CD4-positive, alpha-beta T cell treated with Interleukin-10 for 1 hour (primary cell): ENCODE measurements around the gene SCT.
A peak's percentile ranks its signal among the peaks of the same experiment; 100 is the strongest.
"Not testable (repeated sequence)": the region's sequence is repeated elsewhere in the genome, so short reads cannot be mapped to it uniquely, and the experiment has no call there.

ENCODE experiments used
- DNase-seq: peaks from one replicate; pipeline ENCODE4 v3.0.0-alpha.2; 2020

SCT gene, protein sequence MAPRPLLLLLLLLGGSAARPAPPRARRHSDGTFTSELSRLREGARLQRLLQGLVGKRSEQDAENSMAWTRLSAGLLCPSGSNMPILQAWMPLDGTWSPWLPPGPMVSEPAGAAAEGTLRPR

DNA sequence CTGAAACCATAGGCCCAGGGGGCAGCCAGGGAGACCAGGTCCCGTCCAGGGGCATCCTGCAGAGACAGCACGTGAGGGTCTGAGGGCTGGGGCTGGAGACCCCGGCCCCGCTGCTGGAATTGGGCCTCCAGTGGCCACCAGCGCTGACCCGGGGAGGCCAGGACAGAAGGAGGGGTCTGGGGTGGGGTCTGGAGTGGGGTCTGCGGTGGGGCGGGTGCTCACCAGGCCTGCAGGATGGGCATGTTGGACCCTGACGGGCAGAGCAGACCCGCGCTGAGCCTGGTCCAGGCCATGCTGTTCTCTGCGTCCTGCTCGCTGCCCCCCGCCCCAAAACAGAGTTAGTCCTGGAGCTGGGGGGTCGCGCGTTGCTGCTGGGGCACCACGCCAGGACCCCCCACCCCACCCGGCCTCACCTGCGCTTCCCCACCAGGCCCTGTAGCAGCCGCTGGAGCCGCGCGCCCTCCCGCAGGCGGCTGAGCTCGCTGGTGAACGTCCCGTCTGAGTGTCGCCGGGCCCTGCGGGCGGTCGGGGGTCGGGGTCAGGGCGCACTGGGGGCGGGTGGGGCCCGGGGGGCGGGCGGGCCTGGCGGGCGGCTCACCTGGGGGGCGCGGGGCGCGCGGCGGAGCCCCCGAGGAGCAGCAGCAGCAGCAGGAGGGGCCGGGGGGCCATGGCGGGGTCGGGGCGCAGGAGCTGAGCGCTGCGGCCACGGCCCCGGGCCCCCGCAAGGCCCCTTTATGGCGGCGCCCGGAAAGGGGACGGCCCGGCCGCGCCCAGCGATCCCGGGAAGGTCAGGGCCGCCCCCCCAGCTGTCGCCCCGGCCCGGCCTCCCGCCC lies at the start of gene SCT:
Gene SCT (minus strand): TSS at position 707 of the 833 bp plus-strand sequence. CDS start 38 bp downstream, at position 669.
- DNase-seq: no peak

DNA sequence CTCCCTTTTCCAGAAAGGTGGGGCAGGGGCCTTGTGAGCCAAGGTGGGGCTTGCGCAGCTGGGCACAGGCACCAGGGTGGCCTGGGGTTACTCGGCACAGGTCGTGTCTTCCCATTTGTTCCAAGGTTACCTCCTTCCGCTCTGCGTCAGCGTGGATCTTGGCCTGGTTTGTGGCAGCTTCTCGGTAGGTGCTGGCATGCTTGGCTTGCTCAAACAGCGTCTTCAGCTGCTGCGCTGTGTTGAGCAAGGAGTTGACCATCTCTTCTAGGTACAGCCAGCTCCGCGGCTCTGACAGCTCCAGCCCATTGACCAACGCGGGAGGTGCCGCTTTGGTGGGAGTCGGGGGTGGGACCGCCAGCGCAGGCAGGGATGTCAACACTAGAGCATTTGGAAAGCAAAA lies 47.4 kb upstream of the SCT start:
- DNase-seq: no peak

DNA sequence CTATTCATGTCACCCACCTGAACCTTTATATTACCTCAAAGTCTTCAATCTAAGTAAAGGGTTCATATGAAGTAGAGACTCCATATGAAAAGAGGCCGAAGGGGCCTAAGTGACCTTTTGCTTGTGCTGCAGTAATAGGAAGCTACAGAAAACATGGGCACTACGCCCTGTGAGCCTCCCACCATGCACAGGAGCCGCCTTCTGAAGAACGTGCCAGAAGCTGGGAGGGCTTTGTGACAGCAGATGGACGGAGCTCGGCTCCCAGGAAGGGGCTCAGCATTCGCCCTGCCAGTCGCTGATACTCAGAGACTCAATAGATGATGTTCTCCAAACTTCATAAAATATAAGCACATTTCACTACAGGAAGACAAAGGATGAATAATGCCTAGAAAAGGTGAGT lies 46.9 kb upstream of the SCT start:
- DNase-seq: no peak

DNA sequence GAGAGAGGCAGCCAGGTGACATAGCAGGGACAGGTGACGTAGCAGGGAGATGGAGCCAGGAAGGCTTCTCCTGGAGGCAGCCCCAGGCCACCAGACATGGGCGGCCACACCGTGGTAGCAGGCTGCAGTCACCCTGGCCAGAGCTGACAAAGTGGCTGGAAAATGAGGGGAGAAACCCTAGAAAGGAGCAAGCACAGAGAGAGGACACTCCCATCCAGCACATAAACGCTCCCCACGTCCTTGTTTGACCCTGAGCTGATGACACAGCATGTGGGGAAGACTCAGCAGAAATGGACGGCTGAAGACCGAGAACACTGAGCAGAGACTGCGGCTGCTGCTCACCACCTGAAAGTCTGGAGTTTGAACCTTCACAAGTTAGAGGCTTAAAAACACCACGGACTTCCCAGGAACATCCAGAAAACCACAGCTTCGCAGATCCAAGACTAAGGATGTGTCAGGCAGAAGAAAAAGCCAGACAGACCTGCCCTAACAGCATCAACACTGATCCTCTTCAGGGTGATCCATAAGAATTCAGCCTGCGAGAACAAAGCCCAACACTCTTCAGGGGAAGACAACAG lies 38.8 kb upstream of the SCT start:
- DNase-seq: no peak

DNA sequence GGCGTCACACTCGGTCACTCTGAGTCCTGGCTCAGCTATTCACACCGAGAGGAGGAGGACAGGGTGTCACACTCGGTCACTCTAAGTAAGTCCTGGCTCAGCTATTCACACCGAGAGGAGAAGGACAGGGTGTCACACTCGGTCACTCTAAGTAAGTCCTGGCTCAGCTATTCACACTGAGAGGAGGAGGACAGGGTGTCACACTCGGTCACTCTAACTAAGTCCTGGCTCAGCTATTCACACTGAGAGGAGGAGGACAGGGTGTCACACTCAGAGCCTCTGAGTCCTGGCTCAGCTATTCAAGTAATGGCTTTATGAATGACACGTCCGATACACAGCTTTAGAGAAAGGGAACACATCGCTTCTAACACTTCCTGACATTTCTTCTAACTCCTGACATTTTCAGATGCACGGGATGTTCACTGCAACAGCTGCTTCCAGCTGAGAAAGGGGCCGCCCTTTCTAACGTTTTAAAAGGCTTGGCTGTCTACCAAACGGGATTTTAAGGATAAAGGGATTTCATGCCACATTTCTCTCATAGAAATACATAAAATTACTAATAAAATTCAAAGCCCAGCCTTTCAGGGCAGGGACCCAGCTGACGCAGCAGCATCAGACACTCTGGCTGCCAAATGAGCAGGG lies 38.2 kb upstream of the SCT start:
- DNase-seq: no peak

DNA sequence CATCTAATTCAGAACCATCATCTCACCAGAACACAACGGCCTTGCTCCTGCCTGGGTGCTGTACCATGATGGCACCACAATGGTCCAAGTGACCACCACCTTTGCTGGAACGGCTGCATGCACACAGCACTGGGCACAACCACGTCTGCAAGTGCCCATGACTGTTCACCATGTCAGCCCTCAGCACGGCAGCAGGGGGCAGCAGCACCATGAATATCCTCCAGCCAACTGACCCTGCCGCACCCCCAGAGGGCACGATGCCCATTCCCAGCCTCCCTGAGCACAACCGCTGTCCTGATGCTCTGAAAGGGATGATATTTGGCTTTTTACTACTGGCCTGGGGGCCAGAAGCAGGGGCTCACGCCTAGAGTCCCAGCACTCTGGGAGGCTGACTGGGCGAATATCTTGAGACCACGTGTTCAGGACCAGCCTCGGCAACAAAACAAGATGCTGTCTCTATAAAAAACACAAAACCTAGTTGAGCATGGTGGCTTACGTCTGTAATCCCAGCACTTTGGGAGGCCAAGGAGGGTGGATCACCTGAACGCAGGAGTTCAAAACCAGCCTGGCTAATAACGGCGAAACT lies 35.8 kb upstream of the SCT start:
- DNase-seq: peak; percentile 42

DNA sequence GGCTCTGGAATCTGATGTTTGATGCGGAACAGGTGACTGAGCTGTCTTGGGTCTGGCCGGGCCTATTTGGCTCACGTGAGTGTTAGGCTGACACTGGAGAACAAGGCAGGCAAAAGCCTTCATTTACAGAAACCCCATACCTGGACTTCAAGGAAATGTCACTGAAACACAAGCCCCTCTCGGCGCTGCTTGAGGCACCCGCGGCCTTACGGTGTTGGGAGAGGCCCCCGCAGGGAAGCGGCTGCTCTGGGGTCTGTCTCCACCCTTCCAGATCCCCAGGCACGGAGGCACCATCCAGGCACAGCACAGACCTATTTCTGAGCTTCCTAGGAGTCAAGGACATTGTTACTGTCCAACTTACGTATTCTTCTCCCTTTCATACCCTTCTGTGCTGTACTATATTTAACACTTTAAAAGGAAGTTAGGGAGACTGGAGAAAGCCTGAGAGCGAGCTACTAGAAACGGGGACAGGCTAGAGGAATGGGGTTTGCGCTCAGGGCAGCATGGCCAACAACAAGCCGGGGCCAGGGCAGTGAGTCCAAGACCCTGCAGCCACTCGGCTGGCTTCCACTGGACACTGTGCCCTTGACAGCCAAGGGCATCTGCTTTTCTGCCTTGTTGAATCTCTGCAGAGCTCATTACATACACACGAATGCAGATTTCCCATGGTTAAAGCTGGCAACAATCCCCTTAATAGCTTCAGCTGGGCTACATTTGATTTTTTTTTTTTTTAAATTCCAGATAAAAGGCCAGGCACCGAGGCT lies 33.9 kb upstream of the SCT start:
- no peak for DNase-seq

DNA sequence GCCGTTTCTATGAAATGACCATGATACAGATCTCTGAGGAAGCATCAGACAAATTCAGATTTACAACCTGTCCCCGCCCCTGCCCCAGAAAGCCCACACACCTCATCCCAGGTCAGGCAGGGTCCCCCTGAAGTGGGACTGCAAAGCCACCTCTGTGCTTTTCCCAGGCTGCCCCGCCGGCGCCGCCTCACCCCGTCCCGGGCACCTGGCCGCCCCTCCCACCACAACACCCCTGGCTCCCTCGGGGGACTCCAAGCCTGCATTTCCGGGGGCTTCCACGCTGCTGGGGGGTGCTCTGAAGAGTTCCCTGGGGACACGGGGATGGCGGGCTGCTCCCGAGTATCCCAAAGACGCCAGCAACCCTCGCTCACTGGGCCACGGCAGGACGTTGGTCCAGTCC lies 33.3 kb upstream of the SCT start:
- no peak for DNase-seq

DNA sequence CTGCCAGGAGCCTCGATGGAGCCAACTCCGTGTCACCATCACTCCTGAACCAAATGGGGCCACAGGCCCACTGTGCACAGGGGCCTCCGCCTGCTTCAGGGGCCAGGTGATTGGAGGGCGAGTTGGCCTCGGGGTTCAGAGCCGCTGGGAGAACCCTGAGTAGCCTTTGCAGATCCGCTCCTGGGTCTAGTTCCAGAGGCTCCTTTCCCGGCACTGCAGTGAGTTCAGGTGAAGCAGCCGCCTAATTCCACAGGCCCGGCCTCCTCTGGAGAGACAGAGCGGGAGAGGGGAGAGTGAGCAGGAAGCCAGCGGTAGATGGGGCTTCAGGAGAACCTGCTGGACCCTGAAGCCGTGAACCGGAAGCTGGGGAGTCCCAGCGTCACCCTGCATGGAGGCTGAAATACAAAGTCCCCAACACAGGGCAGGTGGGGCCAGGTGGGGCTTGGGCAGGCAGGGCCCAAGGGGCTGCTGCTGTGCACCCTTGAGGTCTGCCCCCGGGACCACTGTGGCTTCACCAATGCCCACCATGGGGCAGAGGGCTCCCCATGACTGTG lies 32.6 kb upstream of the SCT start:
- DNase-seq: no peak

DNA sequence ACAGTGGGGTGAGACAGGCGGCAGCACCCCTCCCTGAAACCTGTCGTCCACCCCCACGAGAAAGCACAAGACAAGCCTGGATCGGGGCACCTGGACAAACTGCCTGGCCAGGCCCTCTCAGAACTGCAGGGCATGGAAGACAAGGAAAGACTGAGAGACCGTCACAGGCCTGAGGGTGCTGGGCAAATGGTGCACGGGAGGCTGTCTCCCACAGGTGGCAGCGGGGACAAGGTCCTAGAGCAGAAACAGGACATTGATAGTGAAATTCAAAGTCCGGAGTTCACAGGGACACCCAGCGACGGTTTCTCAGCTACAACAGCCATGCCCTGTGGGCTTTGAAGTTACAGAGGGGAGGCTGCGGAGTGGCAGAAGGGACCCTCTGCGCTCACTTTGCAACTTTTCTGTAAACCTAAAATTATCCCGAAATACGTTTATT lies 30.7 kb upstream of the SCT start:
- DNase-seq: no peak

DNA sequence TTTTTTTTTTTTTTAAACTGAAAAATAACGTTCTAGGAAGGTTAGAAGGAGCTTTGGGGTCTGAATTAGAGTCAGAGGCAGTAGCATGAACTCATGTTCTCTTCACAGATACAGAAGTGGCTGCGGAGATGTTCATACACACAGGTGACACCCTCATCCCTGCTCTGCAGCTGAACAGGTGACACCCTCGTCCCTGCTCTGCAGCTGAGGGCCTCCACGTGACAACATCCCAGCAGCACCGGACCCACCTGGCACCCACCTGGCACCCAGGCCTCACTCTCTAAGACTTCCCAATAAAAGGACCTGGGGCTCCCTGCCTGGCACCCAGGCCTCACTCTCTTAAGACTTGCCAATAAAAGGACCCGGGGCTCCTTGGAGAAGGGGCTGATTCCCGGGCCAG lies 29.9 kb upstream of the SCT start:
- DNase-seq: no peak

DNA sequence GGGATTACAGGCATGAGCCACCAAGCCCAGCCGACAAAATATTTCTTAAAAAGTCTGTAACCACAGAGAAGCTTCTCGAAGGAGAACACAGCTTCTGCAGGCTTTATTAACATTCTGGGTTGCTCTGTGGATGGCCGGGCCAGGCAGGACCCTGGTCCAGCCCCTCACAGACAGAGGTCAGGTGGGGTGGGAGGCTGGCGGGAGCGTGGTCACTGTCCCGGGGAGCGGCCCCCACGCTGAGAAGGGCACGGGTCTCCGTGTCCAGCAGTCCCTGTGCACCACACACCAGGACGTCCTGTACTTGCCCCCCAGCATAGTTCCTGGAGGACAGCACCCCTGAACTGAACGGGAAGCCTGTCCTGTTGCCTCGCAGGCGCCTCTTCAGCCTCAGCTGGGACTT lies 29.4 kb upstream of the SCT start:
- no peak for DNase-seq

DNA sequence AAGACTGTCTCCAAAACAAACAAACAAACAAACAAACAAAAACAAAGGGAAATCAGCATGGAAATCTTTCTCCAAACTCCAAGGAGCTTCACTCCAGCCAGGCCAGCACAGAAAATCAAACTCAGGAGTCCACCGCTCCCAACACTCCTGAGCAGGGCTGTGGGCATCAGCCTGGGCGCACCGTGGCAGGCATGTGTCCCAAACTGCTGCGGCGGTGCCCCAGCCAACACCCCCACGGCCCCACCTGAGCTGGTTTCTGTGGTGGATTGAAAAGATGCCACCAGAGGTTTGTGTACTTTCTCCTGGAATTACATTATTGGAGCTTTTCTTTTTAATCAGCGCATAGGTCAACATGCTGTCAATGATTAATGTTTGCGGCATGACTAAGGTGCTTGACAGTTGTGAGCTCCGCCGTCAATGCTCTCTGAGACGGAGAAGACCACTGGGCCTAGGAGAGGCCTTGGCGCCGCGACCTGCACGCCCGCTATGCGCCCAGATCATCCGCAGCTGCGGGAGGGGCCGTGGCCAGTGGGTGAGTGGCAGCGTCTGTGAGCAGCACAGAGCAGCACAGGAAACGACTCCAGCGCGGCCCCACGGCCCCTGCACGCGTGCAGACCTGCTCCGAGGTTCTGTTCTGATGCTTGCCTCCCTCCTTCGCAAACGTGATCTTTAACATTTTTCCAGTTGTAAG lies 28.2 kb upstream of the SCT start:
- no peak for DNase-seq

DNA sequence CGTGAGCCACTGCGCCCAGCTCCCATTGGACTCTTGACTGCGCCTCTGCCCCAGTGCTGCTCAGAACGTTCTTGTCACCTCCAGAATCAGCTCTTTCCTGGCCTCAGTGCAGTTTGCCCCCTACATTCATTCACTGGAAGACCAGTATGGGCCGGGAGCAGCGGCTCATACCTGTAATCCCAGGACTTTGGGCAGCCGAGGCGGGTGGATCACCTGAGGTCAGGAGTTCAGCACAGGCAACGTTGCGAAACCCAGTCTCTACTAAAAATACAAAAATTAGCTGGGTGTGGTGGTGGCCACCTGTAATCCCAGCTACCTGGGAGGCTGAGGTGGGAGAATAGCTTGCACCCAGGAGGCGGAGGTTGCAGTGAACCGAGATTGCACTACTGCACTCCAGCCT lies 27.5 kb upstream of the SCT start:
- not testable (repeated sequence) for DNase-seq

DNA sequence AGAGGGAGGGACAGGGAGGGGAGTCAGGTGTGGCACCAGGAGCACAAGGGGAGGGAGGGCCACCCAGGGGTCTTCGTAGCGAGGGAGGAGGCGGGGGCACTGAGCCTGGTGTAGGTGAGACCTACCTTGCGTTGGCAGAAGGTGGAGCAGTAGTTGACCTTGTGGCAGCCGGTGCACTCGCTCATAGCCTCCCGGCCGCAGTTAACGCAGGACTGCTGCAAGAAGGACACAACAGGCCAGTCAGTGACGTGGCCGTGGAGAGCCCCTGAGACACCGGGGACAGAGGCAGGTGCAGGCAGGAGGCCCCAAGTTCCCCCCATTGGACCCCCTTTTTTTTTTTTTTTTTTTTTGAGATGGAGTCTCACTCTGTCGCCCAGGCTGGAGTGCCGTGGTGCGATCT lies 26.9 kb upstream of the SCT start:
- no peak for DNase-seq

DNA sequence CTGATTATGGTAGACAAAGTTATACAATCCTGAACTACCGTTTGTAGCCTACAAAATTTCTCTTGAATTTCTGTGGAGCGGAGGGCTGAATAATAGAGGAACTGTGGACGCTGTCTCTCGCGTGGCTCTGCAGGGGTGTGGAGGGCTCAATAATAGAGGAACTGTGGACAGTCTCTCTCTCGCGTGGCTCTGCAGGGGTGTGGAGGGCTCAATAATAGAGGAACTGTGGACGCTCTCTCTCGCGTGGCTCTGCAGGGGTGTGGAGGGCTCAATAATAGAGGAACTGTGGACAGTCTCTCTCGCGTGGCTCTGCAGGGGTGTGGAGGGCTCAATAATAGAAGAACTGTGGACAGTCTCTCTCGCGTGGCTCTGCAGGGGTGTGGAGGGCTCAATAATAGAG lies 26.2 kb upstream of the SCT start:
- not testable (repeated sequence) for DNase-seq

DNA sequence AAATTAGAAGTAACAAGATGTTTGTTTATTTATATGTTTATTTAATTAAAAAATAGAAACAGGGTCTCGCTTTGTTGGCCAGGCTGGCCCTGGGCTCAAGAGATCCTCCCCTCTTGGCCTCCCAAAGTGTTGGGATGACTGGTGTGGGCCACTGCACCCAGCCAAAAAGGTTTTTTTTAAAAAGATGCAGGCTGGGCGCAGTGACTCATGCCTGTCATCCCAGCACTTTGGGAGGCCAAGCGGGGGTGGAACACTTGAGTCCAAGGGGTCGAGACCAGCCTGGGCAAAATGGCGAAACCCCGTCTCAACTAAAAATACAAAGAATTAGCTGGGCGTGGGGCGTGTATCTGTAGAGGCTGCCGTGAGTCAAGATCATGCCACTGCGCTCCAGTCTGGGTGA lies 23.5 kb upstream of the SCT start:
- DNase-seq: no peak

DNA sequence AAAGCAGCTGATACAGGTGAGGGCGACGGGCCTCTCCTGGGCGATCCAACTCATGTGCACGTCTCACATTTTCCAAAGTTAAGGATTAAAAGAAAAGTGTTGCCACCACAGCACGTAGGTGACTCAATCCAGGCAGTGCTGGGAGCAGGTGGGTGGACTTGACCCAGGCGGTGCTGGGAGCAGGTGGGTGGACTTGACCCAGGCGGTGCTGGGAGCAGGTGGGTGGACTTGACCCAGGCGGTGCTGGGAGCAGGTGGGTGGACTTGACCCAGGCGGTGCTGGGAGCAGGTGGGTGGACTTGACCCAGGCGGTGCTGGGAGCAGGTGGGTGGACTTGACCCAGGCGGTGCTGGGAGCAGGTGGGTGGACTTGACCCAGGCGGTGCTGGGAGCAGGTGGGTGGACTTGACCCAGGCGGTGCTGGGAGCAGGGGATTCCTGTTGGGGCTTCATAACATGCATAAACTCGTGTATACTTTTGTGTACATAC lies 20.7 kb upstream of the SCT start:
- DNase-seq: not testable (repeated sequence)

DNA sequence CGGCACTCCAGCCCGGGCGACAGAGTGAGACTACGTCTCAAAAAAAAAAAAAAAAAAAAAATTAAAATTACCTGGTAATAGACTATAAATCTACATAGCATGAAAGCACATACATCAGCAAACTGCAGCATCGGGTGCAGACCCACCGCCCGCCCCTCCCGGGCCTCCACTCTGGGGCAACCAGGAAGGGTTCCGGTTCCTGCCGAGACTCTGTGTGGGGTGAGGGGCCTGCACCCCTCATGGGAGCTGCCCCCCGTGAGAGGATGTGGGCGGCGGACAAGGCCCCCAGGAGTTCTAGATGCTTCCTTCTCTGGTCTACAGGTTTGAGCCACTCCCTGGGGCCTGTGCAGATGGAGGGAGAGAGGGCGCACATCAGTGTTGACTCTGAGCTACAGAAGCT lies 19.2 kb upstream of the SCT start:
- no peak for DNase-seq

DNA sequence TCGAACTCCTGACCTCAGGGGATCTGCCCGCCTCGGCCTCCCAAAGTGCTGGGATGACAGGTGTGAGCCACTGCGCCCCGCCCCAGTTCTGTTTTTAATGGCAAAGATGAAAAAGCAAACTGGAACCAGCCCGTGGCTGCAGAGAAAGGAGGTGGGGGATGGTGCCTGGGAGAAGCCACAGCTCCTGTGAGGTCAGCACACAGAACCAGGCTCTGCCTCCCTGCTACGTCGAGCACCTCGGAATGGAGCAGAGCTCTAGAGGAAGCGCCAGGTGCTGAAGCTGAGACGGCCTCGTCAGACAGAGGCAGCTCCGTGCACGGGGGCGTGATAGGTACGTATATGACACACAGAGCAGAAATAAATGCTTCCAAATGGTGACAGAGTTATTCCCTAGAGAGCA lies 18.6 kb upstream of the SCT start:
- DNase-seq: no peak

DNA sequence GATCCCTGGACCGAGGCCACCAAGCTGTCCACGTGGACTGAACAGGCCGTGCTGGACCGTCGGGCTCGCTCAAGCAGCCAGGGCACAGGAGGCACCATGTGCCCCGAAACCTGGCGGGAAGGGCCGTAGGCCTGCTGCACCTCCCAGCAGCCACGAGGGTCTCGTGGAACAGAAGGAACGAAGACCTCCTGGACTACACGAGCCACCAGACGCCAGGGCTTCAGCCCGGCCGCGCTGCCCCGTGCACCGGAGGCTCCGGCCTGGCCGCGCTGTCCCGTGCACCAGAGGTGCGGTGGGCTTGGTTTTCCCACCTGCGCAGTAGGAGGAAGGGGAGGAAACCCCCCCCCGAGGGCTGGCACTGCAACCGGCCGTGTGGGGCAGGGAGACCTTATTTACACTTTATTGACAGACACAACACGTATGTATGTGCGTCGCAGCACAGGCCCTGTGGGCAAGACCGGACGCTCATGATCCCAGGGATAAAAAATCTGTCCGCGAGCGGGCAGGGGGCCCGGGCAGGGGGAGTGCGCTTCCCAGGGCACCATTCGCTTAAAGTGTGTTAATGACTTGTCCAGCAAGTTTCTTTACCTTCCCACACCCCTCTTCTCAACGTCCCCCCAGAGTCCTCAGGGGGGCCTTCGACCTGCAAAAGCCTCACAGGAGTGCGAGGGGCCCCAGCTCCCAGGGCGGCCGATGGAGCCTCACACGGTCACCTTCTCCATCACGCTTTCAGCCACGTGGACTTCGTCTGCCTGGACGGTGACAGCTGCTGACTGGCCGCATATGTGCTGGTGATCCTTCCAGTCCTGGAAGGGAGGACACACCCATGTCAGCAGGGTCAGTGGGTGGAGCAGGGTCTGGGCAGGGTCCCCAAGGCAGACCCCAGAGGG lies 17.1 kb upstream of the SCT start:
- DNase-seq: no peak
